ENCODE measurements around the gene SFXN2. TPM values are rescaled to one million over a fixed set of nuclear protein-coding genes. Genes with fewer than 3 reads are reported as not detected.
A peak's percentile ranks its signal among the peaks of the same experiment; 100 is the strongest.

SFXN2 gene
- total and polyA plus RNA-seq, 7 experiments from 2014 or later, result 11.4 to 32.1 (median 17.5) TPM

DNA sequence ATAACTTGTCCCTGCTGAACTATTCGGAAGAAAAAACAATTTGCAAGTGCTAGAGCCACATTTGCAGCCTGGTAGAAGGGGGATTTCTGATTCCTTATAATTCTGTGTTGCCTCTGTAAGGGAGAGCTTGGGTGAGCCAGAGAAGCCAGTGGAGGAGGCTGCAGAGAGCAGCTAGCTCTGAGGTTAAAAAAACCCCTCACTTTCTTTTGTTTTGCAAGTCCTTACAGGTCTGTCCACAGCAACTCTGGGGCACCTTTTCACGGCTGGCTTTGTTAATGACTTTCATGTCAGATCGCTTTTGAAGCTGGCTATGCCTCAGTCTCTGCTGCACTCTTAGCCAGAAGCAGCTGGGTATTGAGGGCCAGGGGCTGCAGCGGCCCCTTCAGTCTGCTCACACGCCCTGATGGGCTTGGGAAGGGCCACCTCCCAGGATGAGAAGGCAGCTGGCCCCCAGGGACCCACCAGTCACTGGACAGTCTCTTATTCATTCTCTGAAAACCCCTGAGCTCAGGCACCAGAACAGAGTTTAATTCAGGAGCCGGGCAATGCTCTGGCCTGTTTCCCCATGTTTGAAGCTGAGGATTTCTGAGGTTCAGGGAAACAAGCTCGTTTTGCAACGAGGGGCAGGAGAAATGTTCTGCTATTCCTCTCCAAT lies 39.3 kb upstream of the SFXN2 start:
- peaks cover 27 to 70% (median 49%) of the 10 kb centered on the region in 7 donors for H3K4me1 Mint-ChIP-seq
- intact Hi-C loops (cut with micrococcal nuclease), result no loop called here
- peak overlapping the region; percentile 85 for H3K27ac ChIP-seq (ENCODE audit: low read depth, low read length)
- no peaks in the 10 kb centered on the region for H3K27me3 Mint-ChIP-seq
- no peaks in the 10 kb centered on the region for H3K36me3 ChIP-seq (ENCODE audit: control insufficient read depth in 2 of 3, insufficient read depth in 3 of 3, low read length in 3 of 3)
- no peak for ATAC-seq
- peak overlapping the region; percentile 74 to 97 (median 91) for H3K27ac Mint-ChIP-seq
- H3K4me3 Mint-ChIP-seq, result peak overlapping the region; percentile 78 to 93 (median 85)
- ChIA-PET CTCF (interaction anchor here (0.6 to 3.5 kb wide), 10 partner anchors 10 to 175 kb away, joined by 3 to 22 read pairs (median 4); partner anchors contain the start of genes ARL3, SFXN2 and TRIM8), POLR2A (interaction anchor here (0.8 to 11.1 kb wide), 10 partner anchors 8 to 278 kb away, joined by 3 to 169 read pairs (median 12); partner anchors contain the start of genes ARL3, SFXN2 and TRIM8)
- no peaks in the 10 kb centered on the region for H3K9me3 ChIP-seq (ENCODE audit: control insufficient read depth in 2 of 3, low read length in 3 of 3)
- no peak for DNase-seq
- H3K9me3 Mint-ChIP-seq, result no peaks in the 10 kb centered on the region
- H3K4me3 ChIP-seq (ENCODE audit: low read length), result peak overlapping the region; percentile 52
- H3K4me1 ChIP-seq (ENCODE audit: control insufficient read depth in 2 of 2, insufficient read depth in 2 of 2, low read length in 2 of 2), result peaks cover 18 to 36% of the 10 kb centered on the region in 2 donors
- no peaks in the 10 kb centered on the region for H3K27me3 ChIP-seq (ENCODE audit: control insufficient read depth in 2 of 2, insufficient read depth in 2 of 2, low read length in 2 of 2)
- H3K36me3 Mint-ChIP-seq, result peaks cover 0 to 1% (median 0%) of the 10 kb centered on the region in 5 donors

DNA sequence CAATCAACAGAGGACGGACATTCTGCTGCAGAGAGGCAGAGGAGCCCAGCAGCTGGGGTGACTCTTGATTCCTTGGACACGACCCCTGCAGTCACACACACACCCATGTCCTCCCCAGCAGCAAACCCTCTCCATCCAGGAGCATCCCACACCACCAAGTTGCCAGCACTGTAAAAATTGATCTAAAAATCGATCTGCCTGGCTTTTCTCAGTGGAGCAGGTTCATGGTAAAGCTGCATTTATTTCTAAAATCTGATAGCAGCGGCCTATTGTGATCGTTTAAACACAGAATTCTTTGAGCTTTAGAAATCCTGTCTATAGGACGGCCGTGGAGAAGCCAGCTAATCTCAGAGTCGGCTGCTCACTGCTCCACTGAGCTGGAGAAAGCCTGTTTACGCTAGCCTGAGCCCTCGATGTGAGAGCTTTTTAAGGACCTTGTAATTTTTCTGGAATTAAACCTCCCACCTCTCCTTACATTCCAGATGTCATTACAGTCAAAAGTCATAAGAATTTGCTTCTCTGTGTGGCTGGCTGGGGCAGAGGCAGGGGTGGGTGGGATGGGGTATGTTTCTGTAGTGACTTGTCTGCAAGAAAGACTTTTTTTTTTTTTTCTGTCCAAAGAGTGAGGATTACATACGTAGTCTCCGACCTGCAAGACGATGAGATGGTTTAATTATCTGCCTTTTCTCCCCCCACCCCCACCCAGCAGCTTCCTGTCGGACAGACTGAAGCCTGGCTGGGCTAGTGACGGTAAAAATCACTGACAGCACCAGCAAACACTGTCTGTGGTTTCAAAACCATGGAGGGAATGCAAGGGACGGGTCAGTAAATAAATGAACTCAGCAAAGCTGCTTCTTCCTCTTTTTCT lies 38.5 kb upstream of the SFXN2 start:
- intact Hi-C loops (cut with micrococcal nuclease), result no loop called here
- CTCF ChIA-PET, result interaction anchor here (0.6 to 3.5 kb wide), 7 partner anchors 9 to 174 kb away, joined by 3 to 22 read pairs (median 4); partner anchors contain the start of genes ARL3, SFXN2 and TRIM8
- no peaks in the 10 kb centered on the region for H3K9me3 ChIP-seq (ENCODE audit: control insufficient read depth in 2 of 3, low read length in 3 of 3)
- Mint-ChIP-seq H3K4me3 (peak overlapping the region; percentile 17 to 93 (median 80)), H3K9me3 (no peaks in the 10 kb centered on the region), H3K4me1 (peaks cover 27 to 64% (median 49%) of the 10 kb centered on the region in 7 donors), H3K27me3 (no peaks in the 10 kb centered on the region), H3K27ac (peak overlapping the region; percentile 49 to 97 (median 91)), H3K36me3 (peaks cover 0 to 5% (median 0%) of the 10 kb centered on the region in 5 donors)
- ATAC-seq (no peak), DNase-seq (no peak)
- no peaks in the 10 kb centered on the region for H3K36me3 ChIP-seq (ENCODE audit: control insufficient read depth in 2 of 3, insufficient read depth in 3 of 3, low read length in 3 of 3)
- H3K27me3 ChIP-seq (ENCODE audit: control insufficient read depth in 2 of 2, insufficient read depth in 2 of 2, low read length in 2 of 2), result no peaks in the 10 kb centered on the region
- H3K4me3 ChIP-seq (ENCODE audit: low read length), result no peak overlapping the region
- peaks cover 18 to 36% of the 10 kb centered on the region in 2 donors for H3K4me1 ChIP-seq (ENCODE audit: control insufficient read depth in 2 of 2, insufficient read depth in 2 of 2, low read length in 2 of 2)
- POLR2A ChIA-PET, result interaction anchor here (0.6 to 11.1 kb wide), 9 partner anchors 15 to 62 kb away, joined by 3 to 169 read pairs (median 17); partner anchors contain the start of genes ARL3, SFXN2 and TRIM8
- peak overlapping the region; percentile 85 for H3K27ac ChIP-seq (ENCODE audit: low read depth, low read length)

DNA sequence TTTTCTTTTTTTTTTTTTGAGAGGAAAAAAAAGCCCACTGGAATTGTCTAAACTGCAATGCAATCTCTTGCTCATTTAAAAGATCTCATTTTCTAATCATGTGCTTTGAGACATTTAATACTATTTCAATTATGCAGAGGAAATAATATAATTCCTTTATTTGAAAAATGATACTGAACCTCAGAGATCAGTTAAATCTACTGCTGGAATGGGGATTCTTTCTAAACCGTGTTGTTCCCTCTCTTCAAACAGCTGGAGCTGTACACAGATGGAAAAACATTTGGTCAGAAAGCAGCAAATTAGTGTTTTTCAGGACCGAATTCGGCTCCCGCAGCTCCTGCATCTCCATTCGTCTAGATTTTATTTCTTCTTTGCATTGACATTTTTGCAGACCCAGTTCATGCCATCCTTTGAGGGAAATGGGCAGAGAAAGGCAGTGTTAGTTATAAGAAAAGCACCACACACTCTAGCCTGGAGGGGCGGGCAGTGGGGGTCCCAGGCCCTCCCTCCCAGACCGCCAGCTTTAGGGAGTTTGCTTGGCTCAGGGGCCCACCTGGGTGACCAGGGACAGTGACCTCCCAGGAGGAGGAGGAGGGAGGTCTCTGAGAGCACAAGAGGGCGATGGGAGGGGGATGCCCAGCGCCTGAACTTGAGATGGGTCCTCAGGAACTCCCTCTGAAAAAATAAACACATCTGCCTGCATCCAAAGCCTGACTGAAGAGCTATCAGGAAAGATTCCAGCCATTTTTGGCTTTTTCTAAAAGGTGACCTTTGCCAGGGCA lies 37.7 kb upstream of the SFXN2 start:
- peaks cover 32 to 68% (median 53%) of the 10 kb centered on the region in 7 donors for H3K4me1 Mint-ChIP-seq
- no peaks in the 10 kb centered on the region for H3K27me3 Mint-ChIP-seq
- ATAC-seq (no peak), DNase-seq (no peak)
- H3K9me3 Mint-ChIP-seq, result no peaks in the 10 kb centered on the region
- H3K36me3 ChIP-seq (ENCODE audit: control insufficient read depth in 2 of 3, insufficient read depth in 3 of 3, low read length in 3 of 3), result no peaks in the 10 kb centered on the region
- intact Hi-C loops (cut with micrococcal nuclease), result no loop called here
- H3K4me3 Mint-ChIP-seq, result peak overlapping the region in 5 of 10 donors; percentile 71 to 93 (median 82)
- peak overlapping the region; percentile 85 for H3K27ac ChIP-seq (ENCODE audit: low read depth, low read length)
- POLR2A ChIA-PET, result interaction anchor here (0.6 to 11.1 kb wide), 8 partner anchors 16 to 63 kb away, joined by 3 to 169 read pairs (median 4); partner anchors contain the start of genes ARL3 and TRIM8
- CTCF ChIA-PET, result interaction anchor here (0.6 to 3.5 kb wide), 2 partner anchors 13 to 31 kb away, joined by 3 to 22 read pairs; partner anchors contain the start of gene TRIM8
- H3K36me3 Mint-ChIP-seq, result peaks cover 0 to 8% (median 0%) of the 10 kb centered on the region in 5 donors
- peaks cover 18 to 41% of the 10 kb centered on the region in 2 donors for H3K4me1 ChIP-seq (ENCODE audit: control insufficient read depth in 2 of 2, insufficient read depth in 2 of 2, low read length in 2 of 2)
- no peaks in the 10 kb centered on the region for H3K27me3 ChIP-seq (ENCODE audit: control insufficient read depth in 2 of 2, insufficient read depth in 2 of 2, low read length in 2 of 2)
- H3K27ac Mint-ChIP-seq, result peak overlapping the region in 7 of 9 donors; percentile 82 to 97 (median 91)
- H3K9me3 ChIP-seq (ENCODE audit: control insufficient read depth in 2 of 3, low read length in 3 of 3), result no peaks in the 10 kb centered on the region
- no peak overlapping the region for H3K4me3 ChIP-seq (ENCODE audit: low read length)

DNA sequence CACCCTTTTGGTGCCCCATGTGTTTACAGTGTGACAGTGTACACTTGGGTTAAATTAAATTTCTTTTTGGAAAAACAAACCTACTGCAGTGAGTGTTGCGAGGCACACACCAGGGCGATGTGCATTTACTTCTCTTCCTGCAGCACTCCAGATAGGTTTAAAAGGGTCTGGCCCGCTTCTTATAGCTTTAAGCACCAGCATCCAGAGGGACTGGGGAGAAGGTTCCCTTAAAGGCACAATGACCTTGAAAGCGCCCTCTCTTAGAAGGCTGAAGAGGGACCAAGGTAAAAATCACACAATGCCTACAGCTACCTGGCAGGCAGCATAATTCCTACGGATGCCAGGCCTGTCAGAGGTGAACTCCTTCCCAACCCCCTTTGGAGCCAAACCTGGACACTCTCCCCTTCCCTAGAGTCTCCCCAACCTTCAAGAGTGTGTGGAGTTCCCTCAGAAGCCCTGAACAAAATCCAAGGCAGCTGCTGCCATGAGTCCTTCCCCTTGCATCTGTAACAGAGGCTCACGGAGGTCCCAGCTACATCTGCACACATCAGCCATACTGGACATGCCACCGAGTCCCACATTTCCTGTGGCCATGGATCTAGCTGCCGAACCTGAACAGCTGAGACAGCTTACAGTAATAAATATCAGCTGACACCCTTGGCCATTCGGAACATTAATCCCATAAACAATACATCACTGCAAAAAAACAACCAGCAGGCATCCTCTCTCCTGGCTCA lies 36.9 kb upstream of the SFXN2 start:
- Histone ChIP-seq H3K4me3 (ENCODE audit: low read length) (no peak overlapping the region), H3K9me3 (ENCODE audit: control insufficient read depth in 2 of 3, low read length in 3 of 3) (no peaks in the 10 kb centered on the region), H3K4me1 (ENCODE audit: control insufficient read depth in 2 of 2, insufficient read depth in 2 of 2, low read length in 2 of 2) (peaks cover 18 to 49% of the 10 kb centered on the region in 2 donors), H3K36me3 (ENCODE audit: control insufficient read depth in 2 of 3, insufficient read depth in 3 of 3, low read length in 3 of 3) (no peaks in the 10 kb centered on the region), H3K27me3 (ENCODE audit: control insufficient read depth in 2 of 2, insufficient read depth in 2 of 2, low read length in 2 of 2) (no peaks in the 10 kb centered on the region), H3K27ac (ENCODE audit: low read depth, low read length) (no peak overlapping the region)
- Mint-ChIP-seq H3K27me3 (no peaks in the 10 kb centered on the region), H3K4me1 (peaks cover 40 to 76% (median 59%) of the 10 kb centered on the region in 7 donors), H3K9me3 (no peaks in the 10 kb centered on the region), H3K27ac (peak overlapping the region in 7 of 9 donors; percentile 3 to 97 (median 82)), H3K4me3 (peak overlapping the region in 2 of 10 donors; percentile 12 to 88), H3K36me3 (peaks cover 0 to 10% (median 4%) of the 10 kb centered on the region in 5 donors)
- intact Hi-C loops (cut with micrococcal nuclease), result no loop called here
- ChIA-PET CTCF (no interaction called here), POLR2A (interaction anchor here (0.6 to 11.1 kb wide), 6 partner anchors 16 to 37 kb away, joined by 3 to 169 read pairs (median 14); partner anchors contain the start of genes ARL3 and TRIM8)
- no peak for DNase-seq
- ATAC-seq, result no peak

DNA sequence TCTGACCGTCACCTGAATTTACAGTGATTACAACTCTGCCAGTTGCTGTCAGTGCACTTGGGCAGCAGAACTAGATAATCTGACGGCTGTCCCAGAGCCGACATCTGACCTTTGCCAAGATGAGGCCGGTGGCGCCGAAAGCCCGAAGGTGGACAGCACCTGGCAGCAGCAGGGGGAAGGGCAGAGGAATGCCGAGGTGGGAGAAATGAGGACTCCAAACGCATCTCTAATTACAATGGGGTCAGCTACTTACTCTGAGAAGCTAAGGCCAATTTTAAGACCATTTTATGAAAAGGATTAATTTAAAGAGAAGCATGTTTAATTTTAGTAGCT lies 36.4 kb upstream of the SFXN2 start:
- H3K27me3 ChIP-seq (ENCODE audit: control insufficient read depth in 2 of 2, insufficient read depth in 2 of 2, low read length in 2 of 2), result no peaks in the 10 kb centered on the region
- Mint-ChIP-seq H3K36me3 (peaks cover 0 to 10% (median 4%) of the 10 kb centered on the region in 5 donors), H3K9me3 (no peaks in the 10 kb centered on the region), H3K4me1 (peaks cover 36 to 75% (median 56%) of the 10 kb centered on the region in 7 donors), H3K27ac (peak overlapping the region in 5 of 9 donors; percentile 3 to 97 (median 82)), H3K4me3 (no peak overlapping the region), H3K27me3 (no peaks in the 10 kb centered on the region)
- H3K27ac ChIP-seq (ENCODE audit: low read depth, low read length), result no peak overlapping the region
- POLR2A ChIA-PET, result interaction anchor here (7.3 to 11.1 kb wide), 2 partner anchors 17 to 32 kb away, joined by 68 to 169 read pairs; partner anchors contain the start of gene TRIM8
- no peaks in the 10 kb centered on the region for H3K9me3 ChIP-seq (ENCODE audit: control insufficient read depth in 2 of 3, low read length in 3 of 3)
- H3K4me1 ChIP-seq (ENCODE audit: control insufficient read depth in 2 of 2, insufficient read depth in 2 of 2, low read length in 2 of 2), result peaks cover 18 to 53% of the 10 kb centered on the region in 2 donors
- no peak for DNase-seq
- intact Hi-C loops (cut with micrococcal nuclease), result no loop called here
- CTCF ChIA-PET, result no interaction called here
- no peak overlapping the region for H3K4me3 ChIP-seq (ENCODE audit: low read length)
- no peak for ATAC-seq
- no peaks in the 10 kb centered on the region for H3K36me3 ChIP-seq (ENCODE audit: control insufficient read depth in 2 of 3, insufficient read depth in 3 of 3, low read length in 3 of 3)

Measured in naive thymus-derived CD4-positive, alpha-beta T cell (primary cell).